H9 (cell line): ENCODE results near the gene AGAP5. TPM values are rescaled to one million over a fixed set of nuclear protein-coding genes. Genes with fewer than 3 reads are reported as not detected.

Experiments used
- DNase-seq: peaks from one replicate; pipeline ENCODE4 v3.0.0-alpha.2; 2017
- H2AFZ ChIP-seq: one replicate; pipeline ENCODE4 v1.6.1; 2013; ENCODE audit warnings: mild to moderate bottlenecking, low read length, control low read depth, moderate library complexity
- H2AK5ac ChIP-seq: 2 replicates; pipeline ENCODE4 v1.6.1; 2013; ENCODE audit warnings: low read length, control low read depth, mixed read lengths; ENCODE audit not compliant: insufficient read length
- H2BK120ac ChIP-seq: one replicate; pipeline ENCODE4 v1.6.1; 2013; ENCODE audit warnings: low read depth, mild to moderate bottlenecking, low read length, control low read depth, inconsistent platforms; ENCODE audit not compliant: poor library complexity, severe bottlenecking
- H2BK12ac ChIP-seq: 2 replicates; pipeline ENCODE4 v1.6.1; 2013; ENCODE audit warnings: low read length, control low read depth, mixed read lengths, low read depth; ENCODE audit not compliant: insufficient read length
- H2BK15ac ChIP-seq: 2 replicates; pipeline ENCODE4 v1.6.1; 2013; ENCODE audit warnings: low read depth, low read length, control low read depth
- H2BK20ac ChIP-seq: one replicate; pipeline ENCODE4 v1.6.1; 2013; ENCODE audit warnings: low read depth, mild to moderate bottlenecking, low read length, control low read depth, inconsistent platforms; ENCODE audit not compliant: poor library complexity, severe bottlenecking
- H2BK5ac ChIP-seq: 2 replicates; pipeline ENCODE4 v1.6.1; 2013; ENCODE audit warnings: low read length, control low read depth, mixed read lengths; ENCODE audit not compliant: insufficient read length
- H3K14ac ChIP-seq: 2 replicates; pipeline ENCODE4 v1.6.1; 2013; ENCODE audit warnings: low read length, control low read depth; ENCODE audit not compliant: insufficient read depth
- H3K18ac ChIP-seq: 2 replicates; pipeline ENCODE4 v1.6.1; 2013; ENCODE audit warnings: low read depth, mild to moderate bottlenecking, mixed read lengths, low read length, control low read depth; ENCODE audit not compliant: insufficient read length
- H3K23ac ChIP-seq: 2 replicates; pipeline ENCODE4 v1.6.1; 2013; ENCODE audit warnings: low read length, control low read depth, mixed read lengths, low read depth; ENCODE audit not compliant: insufficient read length
- H3K23me2 ChIP-seq: 2 replicates; pipeline ENCODE4 v1.6.1; 2013; ENCODE audit warnings: low read depth, mild to moderate bottlenecking, mixed read lengths, low read length, control low read depth; ENCODE audit not compliant: insufficient read length, poor library complexity, severe bottlenecking
- H3K27ac ChIP-seq: 2 replicates; pipeline ENCODE4 v1.5.1; 2013; ENCODE audit warnings: low read length, control low read depth, mixed read lengths, low read depth; ENCODE audit not compliant: insufficient read length
- H3K27me3 ChIP-seq: 2 replicates; pipeline ENCODE4 v1.6.1; 2013; ENCODE audit warnings: low read length, control low read depth, inconsistent platforms; ENCODE audit not compliant: insufficient read depth
- H3K4ac ChIP-seq: 2 replicates; pipeline ENCODE4 v1.6.1; 2013; ENCODE audit warnings: low read depth, mild to moderate bottlenecking, control low read depth, inconsistent platforms, low read length, moderate library complexity
- H3K4me1 ChIP-seq: 2 replicates; pipeline ENCODE4 v1.6.1; 2013; ENCODE audit warnings: low read length, control low read depth, inconsistent platforms; ENCODE audit not compliant: insufficient read depth
- H3K4me2 ChIP-seq: 2 replicates; pipeline ENCODE4 v1.6.1; 2013; ENCODE audit warnings: low read length, control low read depth, mixed read lengths; ENCODE audit not compliant: insufficient read length, insufficient read depth
- H3K56ac ChIP-seq: 2 replicates; pipeline ENCODE4 v1.6.1; 2013; ENCODE audit warnings: low read depth, mild to moderate bottlenecking, mixed read lengths, low read length, control low read depth; ENCODE audit not compliant: insufficient read length
- H3K79me1 ChIP-seq: 2 replicates; pipeline ENCODE4 v1.6.1; 2013; ENCODE audit warnings: low read depth, mild to moderate bottlenecking, moderate library complexity, low read length, control low read depth, inconsistent platforms; ENCODE audit not compliant: insufficient read depth, poor library complexity, severe bottlenecking
- H3K79me2 ChIP-seq: 2 replicates; pipeline ENCODE4 v1.6.1; 2013; ENCODE audit warnings: low read length, control low read depth, inconsistent platforms; ENCODE audit not compliant: insufficient read depth
- H3K9ac ChIP-seq: 2 replicates; pipeline ENCODE4 v1.6.1; 2013; ENCODE audit warnings: low read length, control low read depth, mixed read lengths; ENCODE audit not compliant: insufficient read length; ENCODE audit errors: extremely low read depth
- H3K9me3 ChIP-seq: one replicate; pipeline ENCODE4 v1.6.1; 2013; ENCODE audit warnings: low read depth, low read length, inconsistent platforms; ENCODE audit not compliant: control insufficient read depth
- H3T11ph ChIP-seq: one replicate; pipeline ENCODE4 v1.6.1; 2013; ENCODE audit warnings: mild to moderate bottlenecking, low read length, control low read depth, inconsistent platforms
- H4K20me1 ChIP-seq: one replicate; pipeline ENCODE4 v1.6.1; 2013; ENCODE audit not compliant: control insufficient read depth, insufficient read length, insufficient read depth
- H4K5ac ChIP-seq: 2 replicates; pipeline ENCODE4 v1.6.1; 2013; ENCODE audit warnings: low read depth, mild to moderate bottlenecking, mixed read lengths, low read length, control low read depth; ENCODE audit not compliant: insufficient read length
- H4K8ac ChIP-seq: replicated peaks from 2 replicates; pipeline ENCODE4 v1.6.1; 2013; ENCODE audit warnings: low read length, control low read depth, mixed read lengths, low read depth; ENCODE audit not compliant: insufficient read length
- H4K91ac ChIP-seq: 2 replicates; pipeline ENCODE4 v1.6.1; 2013; ENCODE audit warnings: low read depth, mild to moderate bottlenecking, moderate library complexity, mixed read lengths, low read length, control low read depth; ENCODE audit not compliant: insufficient read length
- H3K27ac Mint-ChIP-seq, 3 experiments: 2 replicates in 2 of 3; 3 replicates in 1 of 3; pipeline ENCODE4 v1.8.0; 2020 to 2021; ENCODE audit warnings: mixed read lengths in 3 of 3, mild to moderate bottlenecking in 1 of 3, moderate library complexity in 1 of 3
- H3K27me3 Mint-ChIP-seq: 2 replicates; pipeline ENCODE4 v1.8.0; 2021; ENCODE audit warnings: low read depth, mild to moderate bottlenecking, moderate library complexity, mixed read lengths
- H3K36me3 Mint-ChIP-seq, 3 experiments: 2 replicates in 2 of 3; 3 replicates in 1 of 3; pipeline ENCODE4 v1.8.0; 2020 to 2021; ENCODE audit warnings: low read depth in 3 of 3, mixed read lengths in 3 of 3; ENCODE audit not compliant: insufficient read depth in 1 of 3
- H3K4me1 Mint-ChIP-seq, 2 experiments: 2 replicates each; pipeline ENCODE4 v1.8.0; 2020; ENCODE audit warnings: mixed read lengths in 2 of 2
- H3K4me3 Mint-ChIP-seq, 2 experiments: 2 replicates in 1 of 2; 3 replicates in 1 of 2; pipeline ENCODE4 v1.8.0; 2020 to 2021; ENCODE audit warnings: mild to moderate bottlenecking in 2 of 2, mixed read lengths in 2 of 2, moderate library complexity in 1 of 2
- H3K9me3 Mint-ChIP-seq, 2 experiments: 2 replicates in 1 of 2; 3 replicates in 1 of 2; pipeline ENCODE4 v1.8.0; 2020; ENCODE audit warnings: mild to moderate bottlenecking in 2 of 2, mixed read lengths in 2 of 2, moderate library complexity in 1 of 2
- WGBS: extraction: QIAGEN DNeasy Blood & Tissue Kit; methylation state at CpG from one replicate; pipeline ENCODE4 v1.1.7; 2013; ENCODE audit warnings: missing lambda C conversion rate, low lambda C conversion rate, mixed read lengths; ENCODE audit not compliant: insufficient read length; ENCODE audit errors: extremely low coverage; 5-methylcytosine and 5-hydroxymethylcytosine counted together
- total RNA-seq: library from RNA; stranded (reverse); gene quantifications from 2 replicates; pipeline ENCODE4 v1.2.1, GENCODE V29; 2021
- TF ChIP-seq, protein P1 (sequence below): fragments of 200-600 bp; sonication (generic); conservative IDR thresholded peaks from 3 replicates; pipeline ENCODE4 v1.8.0; 2021; ENCODE audit warnings: antibody characterized with exemption, mild to moderate bottlenecking

AGAP5 gene
- total RNA-seq, 1 experiment from 2014 or later, result 5.2 TPM

GRCh38 chr10:73743327-73743904 lies 45.5 kb upstream of the AGAP5 start:
- H3K79me2 ChIP-seq, result no peaks in the 10 kb centered on the region; the same call in 1 of the 2 replicates
- H3K27ac ChIP-seq, result peak overlapping the region; percentile 92
- H2BK20ac ChIP-seq, result no peak overlapping the region
- no peak overlapping the region for H3K23ac ChIP-seq
- H3K27me3 ChIP-seq, result no peaks in the 10 kb centered on the region
- peaks cover 14% of the 10 kb centered on the region for H3K23me2 ChIP-seq
- H3K4ac ChIP-seq, result peak overlapping the region; percentile 93; the same call in 1 of the 2 replicates
- Mint-ChIP-seq H3K4me1 (peaks cover 28 to 36% of the 10 kb centered on the region in 2 experiments), H3K9me3 (no peaks in the 10 kb centered on the region), H3K27me3 (no peaks in the 10 kb centered on the region), H3K27ac (peak overlapping the region; percentile 100), H3K4me3 (peak overlapping the region; percentile 98), H3K36me3 (peaks cover 0 to 17% (median 5%) of the 10 kb centered on the region in 3 experiments; a peak in 4 of 7 replicates)
- peak overlapping the region; percentile 98 for H3T11ph ChIP-seq
- peak overlapping the region; percentile 8 for H2BK12ac ChIP-seq
- H2BK15ac ChIP-seq, result no peak overlapping the region
- peak overlapping the region; percentile 97 for H4K8ac ChIP-seq
- TF ChIP-seq, protein P1, sequence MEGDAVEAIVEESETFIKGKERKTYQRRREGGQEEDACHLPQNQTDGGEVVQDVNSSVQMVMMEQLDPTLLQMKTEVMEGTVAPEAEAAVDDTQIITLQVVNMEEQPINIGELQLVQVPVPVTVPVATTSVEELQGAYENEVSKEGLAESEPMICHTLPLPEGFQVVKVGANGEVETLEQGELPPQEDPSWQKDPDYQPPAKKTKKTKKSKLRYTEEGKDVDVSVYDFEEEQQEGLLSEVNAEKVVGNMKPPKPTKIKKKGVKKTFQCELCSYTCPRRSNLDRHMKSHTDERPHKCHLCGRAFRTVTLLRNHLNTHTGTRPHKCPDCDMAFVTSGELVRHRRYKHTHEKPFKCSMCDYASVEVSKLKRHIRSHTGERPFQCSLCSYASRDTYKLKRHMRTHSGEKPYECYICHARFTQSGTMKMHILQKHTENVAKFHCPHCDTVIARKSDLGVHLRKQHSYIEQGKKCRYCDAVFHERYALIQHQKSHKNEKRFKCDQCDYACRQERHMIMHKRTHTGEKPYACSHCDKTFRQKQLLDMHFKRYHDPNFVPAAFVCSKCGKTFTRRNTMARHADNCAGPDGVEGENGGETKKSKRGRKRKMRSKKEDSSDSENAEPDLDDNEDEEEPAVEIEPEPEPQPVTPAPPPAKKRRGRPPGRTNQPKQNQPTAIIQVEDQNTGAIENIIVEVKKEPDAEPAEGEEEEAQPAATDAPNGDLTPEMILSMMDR, result no peak
- peak overlapping the region; percentile 96 for H3K9ac ChIP-seq
- no CpG with 5 or more reads among the region's 6 CpGs for WGBS
- peak overlapping the region; percentile 1 for H2AK5ac ChIP-seq
- H2BK5ac ChIP-seq, result peak overlapping the region; percentile 64
- H3K56ac ChIP-seq, result peak overlapping the region; percentile 55
- H4K20me1 ChIP-seq, result no peaks in the 10 kb centered on the region
- peak overlapping the region; percentile 90; the same call in 1 of the 2 replicates for H3K14ac ChIP-seq
- peaks cover 3% of the 10 kb centered on the region; the same call in 1 of the 2 replicates for H3K4me1 ChIP-seq
- peak overlapping the region; percentile 83 for H4K5ac ChIP-seq
- H2BK120ac ChIP-seq, result peak overlapping the region; percentile 99
- H3K79me1 ChIP-seq, result no peaks in the 10 kb centered on the region
- no peaks in the 10 kb centered on the region for H3K9me3 ChIP-seq
- no peak for DNase-seq
- no peak overlapping the region for H4K91ac ChIP-seq
- H2AFZ ChIP-seq, result no peak overlapping the region
- peak overlapping the region; percentile 92 for H3K18ac ChIP-seq
- H3K4me2 ChIP-seq, result peak overlapping the region; percentile 84
